IMR-90 (cell line): Measurements from ENCODE around the gene KAT6B. TPM values are rescaled to one million over a fixed set of nuclear protein-coding genes. Genes with fewer than 3 reads are reported as not detected.

Experiments used
- ATAC-seq: fragments of 200-7000 bp; cut with Tn5 transposase; 2 replicates; pipeline ENCODE4 v1.9.1; 2020; ENCODE audit warnings: low read depth, mild to moderate bottlenecking, moderate library complexity
- BruUV-seq: library from RNA; stranded (reverse); fragments of 400-500 nt; replicated peaks from 2 replicates; lab custom pipeline; 2021; lab: Mats Ljungman, UMichigan
- CTCF ChIA-PET: fragments of 300-600 bp; formaldehyde crosslinking; extraction: SDS; loops from one replicate; lab custom pipeline; 2021; ENCODE audit warnings: antibody characterized with exemption; lab: Yijun Ruan, JAX
- POLR2A ChIA-PET: fragments of 300-600 bp; sonication (Branson Sonifier 250); formaldehyde crosslinking; loops from one replicate; lab custom pipeline; 2022; ENCODE audit warnings: antibody characterized with exemption; ENCODE audit not compliant: unreplicated experiment; lab: Charles Lee
- DNase-seq: peaks from one replicate; pipeline ENCODE4 v3.0.0; 2013
- H2AFZ ChIP-seq: replicated peaks from 2 replicates; pipeline ENCODE3; 2013; ENCODE audit warnings: low read length, mild to moderate bottlenecking; ENCODE audit not compliant: poor library complexity
- H2AK5ac ChIP-seq: 2 replicates; pipeline ENCODE4 v1.6.1; 2013; ENCODE audit warnings: low read depth, low read length, inconsistent platforms
- H2AK9ac ChIP-seq: replicated peaks from 2 replicates; pipeline ENCODE3; 2013; ENCODE audit warnings: mild to moderate bottlenecking, low read depth, low read length, moderate library complexity; ENCODE audit not compliant: poor library complexity
- H2BK120ac ChIP-seq: 2 replicates; pipeline ENCODE4 v1.6.1; 2013; ENCODE audit warnings: low read depth, low read length, inconsistent platforms
- H2BK15ac ChIP-seq: 3 replicates; pipeline ENCODE4 v1.6.1; 2013; ENCODE audit warnings: low read depth, low read length, inconsistent platforms
- H2BK20ac ChIP-seq: 2 replicates; pipeline ENCODE4 v1.6.1; 2013; ENCODE audit warnings: low read depth, mild to moderate bottlenecking, inconsistent platforms, low read length, moderate library complexity
- H2BK5ac ChIP-seq: 2 replicates; pipeline ENCODE4 v1.6.1; 2013; ENCODE audit warnings: mild to moderate bottlenecking, low read depth, low read length, inconsistent platforms; ENCODE audit not compliant: poor library complexity, severe bottlenecking
- H3K14ac ChIP-seq: replicated peaks from 2 replicates; pipeline ENCODE4 v1.6.1; 2013; ENCODE audit warnings: low read depth, low read length, inconsistent platforms
- H3K18ac ChIP-seq: 2 replicates; pipeline ENCODE4 v1.6.1; 2013; ENCODE audit warnings: low read depth, low read length, control low read depth
- H3K23ac ChIP-seq: 2 replicates; pipeline ENCODE4 v1.6.1; 2013; ENCODE audit warnings: low read depth, low read length, inconsistent platforms
- H3K27ac ChIP-seq: 2 replicates; pipeline ENCODE4 v1.5.1; 2013; ENCODE audit warnings: mild to moderate bottlenecking, control low read depth, low read length; ENCODE audit not compliant: insufficient read depth
- H3K27me3 ChIP-seq: 2 replicates; pipeline ENCODE4 v1.6.1; 2013; ENCODE audit warnings: low read length; ENCODE audit not compliant: control insufficient read depth, insufficient read depth
- H3K36me3 ChIP-seq: 2 replicates; pipeline ENCODE4 v1.6.1; 2013; ENCODE audit warnings: low read length, mixed read lengths; ENCODE audit not compliant: control insufficient read depth, insufficient read depth
- H3K4ac ChIP-seq: 2 replicates; pipeline ENCODE4 v1.6.1; 2013; ENCODE audit warnings: low read depth, low read length, inconsistent platforms
- H3K4me1 ChIP-seq: 2 replicates; pipeline ENCODE4 v1.6.1; 2013; ENCODE audit warnings: low read length, mixed read lengths; ENCODE audit not compliant: control insufficient read depth, insufficient read depth
- H3K4me2 ChIP-seq: 2 replicates; pipeline ENCODE4 v1.6.1; 2013; ENCODE audit warnings: low read depth, mild to moderate bottlenecking, control low read depth, low read length, moderate library complexity
- H3K4me3 ChIP-seq: 2 replicates; pipeline ENCODE4 v1.5.1; 2013; ENCODE audit warnings: low read depth, mild to moderate bottlenecking, control low read depth, low read length, moderate library complexity; ENCODE audit not compliant: insufficient read depth
- H3K56ac ChIP-seq: 2 replicates; pipeline ENCODE4 v1.6.1; 2013; ENCODE audit warnings: low read length, inconsistent platforms; ENCODE audit not compliant: insufficient read depth; ENCODE audit errors: extremely low read depth
- H3K79me1 ChIP-seq, 2 experiments: 2 replicates each; pipeline ENCODE4 v1.6.1; 2013; ENCODE audit warnings: low read length in 2 of 2, inconsistent platforms in 1 of 2, low read depth in 1 of 2
- H3K9ac ChIP-seq: 2 replicates; pipeline ENCODE4 v1.6.1; 2013; ENCODE audit warnings: low read depth, low read length, control low read depth
- H3K9me1 ChIP-seq: 2 replicates; pipeline ENCODE4 v1.6.1; 2013; ENCODE audit warnings: low read length, inconsistent platforms; ENCODE audit not compliant: insufficient read depth
- H3K9me3 ChIP-seq: 2 replicates; pipeline ENCODE4 v1.6.1; 2013; ENCODE audit warnings: low read length; ENCODE audit not compliant: control insufficient read depth, insufficient read depth
- H4K20me1 ChIP-seq: 2 replicates; pipeline ENCODE4 v1.6.1; 2013; ENCODE audit warnings: low read length, inconsistent platforms; ENCODE audit not compliant: insufficient read depth
- H4K5ac ChIP-seq: 2 replicates; pipeline ENCODE4 v1.6.1; 2013; ENCODE audit warnings: mild to moderate bottlenecking, low read depth, low read length, control low read depth
- H4K8ac ChIP-seq, 2 experiments: 2 replicates each; pipeline ENCODE4 v1.6.1; 2013; ENCODE audit warnings: low read depth in 2 of 2, low read length in 2 of 2, control low read depth in 1 of 2, inconsistent platforms in 1 of 2
- H4K91ac ChIP-seq: 2 replicates; pipeline ENCODE4 v1.6.1; 2013; ENCODE audit warnings: low read depth, low read length, inconsistent platforms; ENCODE audit not compliant: insufficient read depth
- FOS ChIP-seq: fragments of 150-350 bp; IDR thresholded peaks from 2 replicates; pipeline ENCODE4 v1.6.1; 2016; ENCODE audit warnings: low read depth, low read length
- MAFK ChIP-seq: IDR thresholded peaks from 2 replicates; pipeline ENCODE4 v1.6.1; 2012; ENCODE audit warnings: low read depth, low read length, improper control_type of control experiment
- WGBS, 2 experiments: methylation state at CpG; one replicate each; pipeline versions ENCODE4 v1.1.5 to v1.1.7; 2013; ENCODE audit warnings: missing lambda C conversion rate in 2 of 2; ENCODE audit not compliant: insufficient read length in 1 of 2; ENCODE audit errors: extremely low coverage in 2 of 2; 5-methylcytosine and 5-hydroxymethylcytosine counted together
- dilution Hi-C: fragments of 300-500 bp; cut with HindIII; formaldehyde crosslinking; loops from one replicate; pipeline ENCODE4 v1.14.3; 2018; ENCODE audit warnings: low sequenced_read_pairs; ENCODE audit not compliant: unreplicated experiment
- in situ Hi-C: fragments of 300-500 bp; cut with MboI; formaldehyde crosslinking; loops from 3 replicates; pipeline ENCODE4 v1.14.3; 2019; ENCODE audit warnings: low sequenced_read_pairs, inconsistent platforms, mixed read lengths
- intact Hi-C: fragments of 100-400 bp; cut with micrococcal nuclease; formaldehyde crosslinking; loops from 2 replicates; pipeline ENCODE4 v1.10.0; 2022
- polyA plus RNA-seq, 3 experiments: library from polyadenylated mRNA; depleted of rRNA; stranded (reverse); fragments of >200 nt; gene quantifications; 2 replicates each; pipeline ENCODE4 v1.2.3, GENCODE V29; 2012; ENCODE audit warnings: low replicate concordance in 1 of 3
- total RNA-seq: library from RNA; depleted of rRNA; stranded (reverse); fragments of >200 nt; gene quantifications from 2 replicates; pipeline ENCODE4 v1.2.3, GENCODE V29; 2012

The KAT6B gene
- total and polyA plus RNA-seq, 2 of the 4 experiments (the other 2 are of a cell fraction), result 8.8 to 28.1 TPM

GRCh38 chr10:74927701-74928100 is 101.3 kb downstream of the KAT6B start:
- Histone ChIP-seq H4K8ac (peak overlapping the region; percentile 23 to 91), H3K79me1 (peaks cover 28 to 56% of the 10 kb centered on the region in 2 experiments), H2BK5ac (peak overlapping the region; percentile 94), H3K9ac (no peak overlapping the region), H3K4me1 (peaks cover 28% of the 10 kb centered on the region), H2BK15ac (peak overlapping the region; percentile 61; the same call in 2 of the 3 replicates), H4K91ac (peak overlapping the region; percentile 94), H3K14ac (peak overlapping the region; percentile 79), H3K4me2 (peak overlapping the region; percentile 37; the same call in 1 of the 2 replicates), H3K9me3 (no peaks in the 10 kb centered on the region), H3K56ac (peak overlapping the region; percentile 42), H3K9me1 (peaks cover 28% of the 10 kb centered on the region), H3K23ac (peak overlapping the region; percentile 96), H4K5ac (peak overlapping the region; percentile 98), H4K20me1 (no peaks in the 10 kb centered on the region), H3K4ac (peak overlapping the region; percentile 98), H2AK5ac (peak overlapping the region; percentile 97), H3K27ac (peak overlapping the region; percentile 69; the same call in 1 of the 2 replicates), H2AFZ (no peak overlapping the region), H3K18ac (peak overlapping the region; percentile 95), H2BK120ac (peak overlapping the region; percentile 94), H3K4me3 (no peak overlapping the region), H3K27me3 (no peaks in the 10 kb centered on the region), H2AK9ac (no peak overlapping the region), H3K36me3 (no peaks in the 10 kb centered on the region), H2BK20ac (peak overlapping the region; percentile 95)
- no TSS peak for BruUV-seq
- dilution Hi-C loops, result no loop called here
- POLR2A ChIA-PET, result no interaction called here
- CTCF ChIA-PET, result no interaction called here
- WGBS, 2 experiments, result 40% methylated on average over 1 of the region's 2 CpGs; no CpG with 5 or more reads in 1 of the 2 experiments
- TF ChIP-seq FOS, result peak; percentile 13; the same call in 1 of the 2 replicates
- TF ChIP-seq MAFK, result no peak
- ATAC-seq (no peak), DNase-seq (peak; percentile 61)
- in situ Hi-C loops, result no loop called here
- intact Hi-C loops, result loop anchor here (5.0 to 10.0 kb wide), 2 partner anchors 100 to 307 kb away; partner anchors contain the start of genes COMTD1 and KAT6B
